NCI-H2081 (cell line): Measurements from ENCODE around the gene SLC47A2.

Experiments used
- DNase-seq, 2 experiments: peaks; one replicate each; lab custom pipeline; 2025; lab: John Stamatoyannopoulos, UW

Gene SLC47A2

GRCh38 chr17:19645734-19646201 lies 70.6 kb downstream of the SLC47A2 start:
- DNase-seq, result no peak

- no peak for DNase-seq
Observed at GRCh38 chr17:19644493-19645210, 71.7 kb downstream of the SLC47A2 start.

GRCh38 chr17:19642373-19642893 lies 74.0 kb downstream of the SLC47A2 start:
- DNase-seq, result no peak

GRCh38 chr17:19641687-19642372 lies 74.6 kb downstream of the SLC47A2 start:
- no peak for DNase-seq

DNA sequence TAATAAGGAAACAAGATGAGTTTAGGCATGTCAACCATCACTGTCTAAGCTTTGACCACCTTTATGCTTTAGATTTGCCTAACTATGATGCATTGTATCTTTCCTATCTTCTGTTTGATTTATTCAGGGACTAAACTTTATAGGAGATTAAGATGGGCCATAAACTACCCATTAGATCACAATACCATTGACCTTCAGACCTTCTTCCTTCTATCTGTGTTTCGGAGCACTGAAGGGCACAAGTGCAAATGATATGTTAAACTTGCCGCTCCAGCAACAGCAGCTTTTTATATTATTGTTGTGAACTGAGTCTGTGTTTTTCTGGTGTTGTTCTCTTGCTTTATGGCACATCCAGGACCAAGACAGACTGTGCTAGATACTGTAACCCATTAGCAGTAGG lies 84.5 kb downstream of the SLC47A2 start:
- no peak for DNase-seq

- no peak for DNase-seq
Observed at GRCh38 chr17:19630661-19631060, 85.7 kb downstream of the SLC47A2 start.

- no peak for DNase-seq
Observed at GRCh38 chr17:19630035-19630434, 86.3 kb downstream of the SLC47A2 start.

- no peak for DNase-seq
Observed at GRCh38 chr17:19629449-19629848, 86.9 kb downstream of the SLC47A2 start.
